ENCODE results near the gene PALLD.

GRCh38 chr4:168725930-168726329, 229.1 kb downstream of the PALLD start:
- TF ChIP-seq CTCF (IDR thresholded peaks at IDR 0.05 in 2 of 3, conservative IDR thresholded peaks at IDR 0.05 in 1 of 3; ENCODE audit: borderline replicate concordance in 1 of 3, insufficient read depth in 1 of 3, low read depth in 2 of 3, low read length in 2 of 3) (no peak), POLR2A (IDR thresholded peaks at IDR 0.05; ENCODE audit: borderline replicate concordance, extremely low read depth, insufficient read depth, insufficient read length) (no peak)
